ENCODE results near the gene SCYGR6.

SCYGR6 gene

GRCh38 chr2:227677928-227678327 lies 46.6 kb downstream of the SCYGR6 start:
- TF ChIP-seq ZFX (IDR thresholded peaks at IDR 0.05) (no peak), CTCF (conservative IDR thresholded peaks at IDR 0.05) (no peak)
- no peak overlapping the region for H3K27ac ChIP-seq

- no peak overlapping the region for H3K27ac ChIP-seq
- no peak for TF ChIP-seq ZFX (IDR thresholded peaks at IDR 0.05)
Measured at GRCh38 chr2:227674485-227674884, 50.1 kb downstream of the SCYGR6 start.
